Stimulated activated naive CD4-positive, alpha-beta T cell (primary cell): ENCODE measurements around the gene FRMD4A.

Experiments
- DNase-seq, 6 experiments: peaks; one replicate each; lab custom pipeline; 2025; lab: John Stamatoyannopoulos, UW

The FRMD4A gene

DNA sequence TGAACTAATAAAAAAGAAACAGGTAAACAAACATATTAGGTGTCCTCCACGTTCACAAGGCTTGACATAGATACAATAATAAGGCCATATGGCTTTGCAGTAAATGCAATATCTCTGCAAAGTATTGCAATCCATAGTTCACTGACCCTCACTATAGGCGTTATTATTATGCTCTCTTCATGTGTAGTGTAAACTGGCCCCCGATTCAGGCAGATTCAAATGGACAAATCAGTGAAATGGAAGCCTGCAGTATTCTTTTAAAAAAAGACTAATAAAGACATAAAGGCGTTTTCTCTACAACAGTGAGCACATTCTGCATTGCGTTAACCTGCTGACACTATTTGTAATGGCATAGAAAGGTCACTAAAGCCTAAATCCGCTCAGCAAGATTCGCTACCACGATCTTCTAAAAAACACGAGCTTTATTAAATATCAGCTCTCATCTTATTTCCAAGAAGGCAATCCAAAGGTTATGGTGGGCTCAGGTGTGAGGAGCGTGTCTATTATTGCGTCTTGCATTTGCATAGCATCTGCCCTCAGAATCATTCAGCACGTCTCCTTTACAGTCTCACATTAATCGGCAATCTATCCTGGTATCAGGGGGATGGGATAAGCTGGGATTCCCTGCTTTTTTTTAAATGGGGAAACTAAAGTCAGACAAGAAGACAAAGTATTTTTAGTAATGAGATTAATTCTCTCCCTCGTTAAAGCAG is 36.2 kb downstream of the FRMD4A start:
- no peak for DNase-seq

DNA sequence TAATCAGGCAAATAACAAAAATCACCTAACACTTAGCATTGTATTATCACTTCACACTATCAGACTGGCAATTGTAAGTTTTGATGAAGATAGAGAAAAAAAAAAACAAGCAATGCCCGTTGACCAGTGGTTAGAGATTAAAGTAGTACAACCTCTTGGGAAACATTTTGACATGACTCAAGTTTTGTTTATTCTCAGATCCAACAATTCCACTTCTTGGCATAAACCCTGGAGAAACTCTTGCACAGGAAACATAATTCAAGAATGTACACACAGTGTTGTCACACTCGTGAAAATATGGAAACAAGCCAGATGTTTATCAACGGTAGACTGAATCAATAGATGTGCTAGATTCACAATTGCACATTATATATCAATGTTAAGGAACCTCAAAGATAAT is 37.2 kb downstream of the FRMD4A start:
- DNase-seq = no peak

GRCh38 chr10:14291296-14291695 is 39.4 kb downstream of the FRMD4A start:
- no peak for DNase-seq

DNA sequence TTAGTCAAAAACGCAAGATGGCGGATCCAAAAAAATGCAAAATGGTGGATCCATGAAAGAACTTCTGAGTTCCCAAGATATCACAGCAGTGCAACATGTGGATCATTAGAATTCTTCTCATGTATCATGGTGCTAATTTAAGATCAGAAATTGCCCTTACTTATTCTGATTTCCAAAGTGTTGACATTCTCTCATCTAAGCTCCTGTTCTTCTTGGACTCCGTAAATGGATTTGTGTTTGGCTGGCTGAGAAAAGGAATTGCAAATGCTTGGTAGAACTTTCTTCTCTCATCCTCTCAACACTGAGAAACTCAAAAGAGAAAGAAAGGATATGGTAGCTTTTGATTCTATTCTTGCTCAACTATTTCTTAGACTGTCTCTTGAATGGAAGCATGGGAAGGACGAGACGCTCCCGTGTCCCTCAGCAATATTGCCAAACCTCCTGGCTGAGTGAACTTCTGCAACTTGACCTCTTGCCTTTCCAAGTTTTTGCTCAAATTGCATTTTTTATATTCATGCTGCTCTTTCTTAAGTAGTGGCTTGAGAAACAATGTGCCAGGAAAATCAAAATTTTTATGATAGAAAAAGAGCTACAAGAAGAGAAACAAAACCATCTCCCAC is 44.7 kb downstream of the FRMD4A start:
- DNase-seq = no peak

- no peak for DNase-seq
These were observed 48.4 kb downstream of the FRMD4A start for GRCh38 chr10:14282276-14282675.

DNA sequence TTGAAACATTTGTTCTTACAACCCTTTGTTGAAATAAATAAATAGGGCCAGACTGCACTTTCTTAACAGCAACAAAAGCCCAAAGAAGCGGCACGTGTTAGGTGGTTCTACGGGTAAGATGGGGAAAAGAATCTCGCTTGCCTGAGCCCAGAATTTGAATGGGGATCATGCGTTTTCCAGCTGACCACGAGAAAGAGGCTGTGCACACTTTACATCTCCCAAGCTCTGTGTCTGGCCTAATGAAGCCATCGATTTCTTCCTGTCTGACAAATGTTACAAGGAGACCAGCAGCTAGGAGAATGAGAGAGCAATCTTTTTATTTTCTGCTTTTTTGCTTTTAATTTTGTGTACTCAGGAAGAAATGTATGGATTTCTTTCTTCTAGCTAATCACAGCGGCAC is 52.2 kb downstream of the FRMD4A start:
- no peak for DNase-seq

GRCh38 chr10:14276210-14276609 is 54.5 kb downstream of the FRMD4A start:
- DNase-seq = no peak

GRCh38 chr10:14271621-14272020 is 59.1 kb downstream of the FRMD4A start:
- no peak for DNase-seq

DNA sequence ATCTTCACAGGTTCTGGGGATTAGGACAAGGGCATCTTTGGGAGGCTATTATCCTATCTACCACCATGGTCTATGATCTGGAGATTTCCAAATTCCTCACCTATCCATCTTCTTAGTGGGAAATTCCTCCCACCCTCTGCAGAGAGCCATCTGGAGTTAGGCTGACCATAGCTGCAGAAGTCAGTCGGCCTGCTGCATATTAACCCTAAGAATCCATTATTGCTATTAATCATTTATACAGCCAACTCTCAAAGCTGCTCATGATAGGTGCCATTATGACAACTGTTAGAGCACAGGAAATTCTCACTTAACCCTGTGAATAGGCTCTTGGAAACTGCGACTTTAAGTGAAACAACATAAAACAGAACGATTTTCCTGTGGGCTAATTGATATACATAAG is 60.4 kb downstream of the FRMD4A start:
- no peak for DNase-seq

GRCh38 chr10:14265709-14266108 is 65.0 kb downstream of the FRMD4A start:
- DNase-seq = no peak

- no peak for DNase-seq
These were observed 67.8 kb downstream of the FRMD4A start for GRCh38 chr10:14262836-14263425.

GRCh38 chr10:14261336-14261735 is 69.4 kb downstream of the FRMD4A start:
- no peak for DNase-seq

GRCh38 chr10:14259696-14260566 is 70.8 kb downstream of the FRMD4A start:
- DNase-seq = no peak

- no peak for DNase-seq
These were observed 76.4 kb downstream of the FRMD4A start for GRCh38 chr10:14254368-14254767.

DNA sequence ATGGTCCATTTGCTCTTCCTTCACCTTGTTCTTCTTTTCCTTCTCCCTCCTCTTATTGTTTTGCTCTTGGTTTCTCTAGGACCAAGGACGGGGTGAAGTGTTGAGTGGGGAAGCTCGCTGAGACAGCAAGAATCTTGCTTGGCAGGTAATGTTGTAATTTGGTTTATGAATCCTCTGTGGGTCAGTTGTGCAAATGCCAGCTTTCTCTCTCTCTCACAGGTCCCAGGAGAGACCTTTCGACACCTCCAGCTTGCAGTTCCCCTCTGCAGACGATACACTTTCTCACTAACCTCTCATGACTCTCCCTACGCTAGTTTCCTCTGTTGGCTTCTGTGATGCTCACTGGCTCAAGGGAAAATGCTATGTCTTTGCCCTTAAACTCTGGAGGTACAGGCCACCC is 77.0 kb downstream of the FRMD4A start:
- DNase-seq = no peak

DNA sequence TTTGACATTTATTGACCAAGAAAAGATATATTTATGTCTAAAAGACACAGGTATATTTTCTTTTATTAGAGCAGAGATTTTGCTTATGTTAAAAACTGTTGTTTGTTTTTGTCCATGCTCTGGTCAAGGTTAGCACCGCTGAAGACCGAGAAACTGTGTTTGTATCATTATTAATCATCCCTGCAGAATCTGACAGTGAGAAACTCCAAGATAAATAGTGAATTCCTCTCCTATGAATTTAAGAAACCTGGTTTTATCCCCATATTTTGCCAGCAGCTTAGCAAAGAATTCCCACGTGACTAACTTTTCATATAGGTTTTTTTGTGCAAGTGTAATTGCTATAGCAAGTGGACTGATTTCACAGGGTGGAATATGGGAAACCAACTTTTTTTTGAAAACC is 77.6 kb downstream of the FRMD4A start:
- DNase-seq = no peak

GRCh38 chr10:14250496-14251076 is 80.1 kb downstream of the FRMD4A start:
- no peak for DNase-seq

- DNase-seq = no peak
These were observed 83.2 kb downstream of the FRMD4A start for GRCh38 chr10:14247377-14248116.

- no peak for DNase-seq
These were observed 85.9 kb downstream of the FRMD4A start for GRCh38 chr10:14244801-14245211.

- DNase-seq = no peak
These were observed 86.6 kb downstream of the FRMD4A start for GRCh38 chr10:14244147-14244546.

DNA sequence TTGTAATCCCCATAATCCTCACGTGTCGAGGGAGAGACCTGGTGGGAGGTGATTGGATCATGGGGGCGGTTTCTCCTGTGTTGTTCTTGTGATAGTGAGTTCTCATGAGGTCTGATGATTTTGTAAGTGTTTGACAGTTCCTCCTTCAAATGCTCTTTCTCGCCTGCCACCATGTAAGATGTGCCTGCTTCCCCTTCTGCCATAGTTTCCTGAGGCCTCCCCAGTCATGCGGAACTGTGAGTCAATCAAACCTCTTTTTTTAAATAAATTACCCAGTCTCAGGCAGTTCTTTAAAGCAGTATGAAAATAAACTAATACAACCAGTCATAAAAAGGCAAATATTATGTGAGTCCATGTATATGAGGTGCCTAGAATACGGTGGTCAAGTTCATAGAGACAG is 87.5 kb downstream of the FRMD4A start:
- no peak for DNase-seq
